HUES64 (cell line): ENCODE measurements around the gene LMO3.

ENCODE experiments used
- H3K27ac ChIP-seq: 2 replicates; pipeline ENCODE4 v1.7.0; 2013; ENCODE audit warnings: low read depth, low read length, inconsistent platforms
- H3K27me3 ChIP-seq: 2 replicates; pipeline ENCODE4 v1.6.1; 2013; ENCODE audit warnings: mild to moderate bottlenecking, low read length; ENCODE audit not compliant: insufficient read depth
- H3K36me3 ChIP-seq: 2 replicates; pipeline ENCODE4 v1.6.1; 2013; ENCODE audit warnings: mild to moderate bottlenecking, low read length; ENCODE audit not compliant: insufficient read depth
- H3K4me1 ChIP-seq: 2 replicates; pipeline ENCODE4 v1.6.1; 2013; ENCODE audit warnings: mild to moderate bottlenecking, low read length, moderate library complexity; ENCODE audit not compliant: insufficient read depth
- H3K4me3 ChIP-seq: 2 replicates; pipeline ENCODE4 v1.5.1; 2013; ENCODE audit warnings: mild to moderate bottlenecking, low read length, moderate library complexity
- H3K9ac ChIP-seq: 2 replicates; pipeline ENCODE4 v1.6.1; 2013; ENCODE audit warnings: mild to moderate bottlenecking, low read depth, low read length
- H3K9me3 ChIP-seq: 2 replicates; pipeline ENCODE4 v1.6.1; 2013; ENCODE audit warnings: low read depth, low read length; ENCODE audit not compliant: insufficient read depth
- WGBS: fragments of 150-250, 120-280 bp; methylation state at CpG from one replicate; pipeline ENCODE4 v1.1.7; 2013; ENCODE audit warnings: missing lambda C conversion rate; 5-methylcytosine and 5-hydroxymethylcytosine counted together

LMO3 gene

DNA sequence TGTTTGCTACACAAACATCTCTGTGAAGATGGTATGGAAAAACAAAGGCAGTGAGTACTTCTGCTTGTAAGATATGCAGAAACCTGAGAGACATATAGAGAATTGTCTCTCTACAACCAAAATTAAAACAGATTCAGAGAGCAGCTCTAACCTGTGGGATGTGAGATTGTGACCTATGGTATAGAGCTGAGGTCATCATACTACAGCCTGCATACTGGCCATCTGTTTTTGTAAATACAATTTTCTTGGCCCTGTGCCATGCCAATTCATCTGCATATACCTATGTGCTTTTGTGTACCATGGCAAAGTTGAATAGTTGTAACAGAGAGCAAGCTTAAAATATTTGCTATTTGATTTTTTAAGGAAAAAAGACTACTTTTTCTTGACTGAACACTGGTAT is 99.6 kb downstream of the LMO3 start:
- no peaks in the 10 kb centered on the region for H3K36me3 ChIP-seq
- no peak overlapping the region for H3K9ac ChIP-seq
- no peak overlapping the region for H3K27ac ChIP-seq
- peaks cover 8% of the 10 kb centered on the region; the same call in 1 of the 2 replicates for H3K4me1 ChIP-seq
- H3K9me3 ChIP-seq: no peaks in the 10 kb centered on the region
- no peak overlapping the region for H3K4me3 ChIP-seq
- H3K27me3 ChIP-seq: no peaks in the 10 kb centered on the region

- Histone ChIP-seq H3K27ac (no peak overlapping the region), H3K9me3 (no peaks in the 10 kb centered on the region), H3K4me3 (no peak overlapping the region), H3K9ac (no peak overlapping the region), H3K27me3 (no peaks in the 10 kb centered on the region), H3K36me3 (no peaks in the 10 kb centered on the region), H3K4me1 (peaks cover 2% of the 10 kb centered on the region; the same call in 1 of the 2 replicates)
- WGBS: 89% methylated on average over 1 of the region's 1 CpG
Observed at GRCh38 chr12:16504200-16504599, 101.8 kb downstream of the LMO3 start.

DNA sequence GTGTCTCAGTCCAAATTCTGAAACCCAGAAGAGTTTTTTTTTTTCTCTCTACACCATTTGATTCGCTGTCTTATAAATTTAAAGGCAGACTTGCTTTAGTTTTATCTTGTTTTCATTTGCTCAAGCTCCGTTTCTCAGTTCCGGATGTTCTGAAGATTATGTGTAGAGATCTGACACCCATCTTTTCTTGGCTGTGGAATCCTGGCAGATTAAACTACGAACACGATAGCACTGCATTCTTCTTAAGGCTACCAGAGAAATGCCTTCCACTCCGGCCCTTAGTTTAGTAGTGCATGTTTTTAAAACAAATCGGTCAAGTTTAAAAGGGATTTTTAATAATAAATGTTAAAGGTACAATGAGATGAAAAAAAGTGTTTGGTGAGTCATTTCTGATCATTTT is 106.4 kb downstream of the LMO3 start:
- H3K9me3 ChIP-seq: no peaks in the 10 kb centered on the region
- 94% methylated on average over 7 of the region's 7 CpGs for WGBS
- no peaks in the 10 kb centered on the region; the same call in 1 of the 2 replicates for H3K4me1 ChIP-seq
- H3K27me3 ChIP-seq: no peaks in the 10 kb centered on the region
- H3K4me3 ChIP-seq: no peak overlapping the region
- H3K36me3 ChIP-seq: no peaks in the 10 kb centered on the region
- no peak overlapping the region for H3K27ac ChIP-seq
- no peak overlapping the region for H3K9ac ChIP-seq
